Endodermal cell (in vitro differentiated cells): ENCODE data around the gene RFXANK. TPM values are rescaled to one million over a fixed set of nuclear protein-coding genes. Genes with fewer than 3 reads are reported as not detected.

Source experiments
- DNase-seq: peaks from one replicate; pipeline ENCODE4 v3.0.0-alpha.2; 2017
- H3K27ac ChIP-seq: 2 replicates; pipeline ENCODE4 v1.5.1; 2013; ENCODE audit warnings: mild to moderate bottlenecking, low read depth, low read length, moderate library complexity
- H3K27me3 ChIP-seq: 2 replicates; pipeline ENCODE4 v1.6.1; 2013; ENCODE audit warnings: mild to moderate bottlenecking, low read length, moderate library complexity; ENCODE audit not compliant: insufficient read depth, control insufficient read depth, poor library complexity, severe bottlenecking
- H3K36me3 ChIP-seq: 2 replicates; pipeline ENCODE4 v1.7.0; 2013; ENCODE audit warnings: mild to moderate bottlenecking, low read length, moderate library complexity; ENCODE audit not compliant: control insufficient read depth, insufficient read depth
- H3K4me1 ChIP-seq: one replicate; pipeline ENCODE4 v1.7.0; 2013; ENCODE audit warnings: low read length; ENCODE audit not compliant: control insufficient read depth, insufficient read depth
- H3K4me3 ChIP-seq: 2 replicates; pipeline ENCODE4 v1.5.1; 2013; ENCODE audit warnings: mild to moderate bottlenecking, low read length, moderate library complexity
- H3K9ac ChIP-seq: 2 replicates; pipeline ENCODE4 v1.6.1; 2013; ENCODE audit warnings: mild to moderate bottlenecking, low read length, moderate library complexity; ENCODE audit not compliant: poor library complexity, severe bottlenecking; ENCODE audit errors: extremely low read depth
- H3K9me3 ChIP-seq: 2 replicates; pipeline ENCODE4 v1.6.1; 2013; ENCODE audit warnings: mild to moderate bottlenecking, low read length, moderate library complexity; ENCODE audit not compliant: control insufficient read depth
- H3K27ac Mint-ChIP-seq: 2 replicates; pipeline ENCODE4 v1.8.0; 2020; ENCODE audit warnings: mixed read lengths
- H3K27me3 Mint-ChIP-seq: 2 replicates; pipeline ENCODE4 v1.8.0; 2021; ENCODE audit warnings: mild to moderate bottlenecking, mixed read lengths; ENCODE audit not compliant: insufficient read depth
- H3K36me3 Mint-ChIP-seq: 2 replicates; pipeline ENCODE4 v1.8.0; 2020; ENCODE audit warnings: low read depth, mixed read lengths
- H3K4me1 Mint-ChIP-seq: 2 replicates; pipeline ENCODE4 v1.8.0; 2020; ENCODE audit warnings: mixed read lengths
- H3K4me3 Mint-ChIP-seq: 2 replicates; pipeline ENCODE4 v1.8.0; 2020; ENCODE audit warnings: mild to moderate bottlenecking, moderate library complexity, mixed read lengths
- H3K9me3 Mint-ChIP-seq: 2 replicates; pipeline ENCODE4 v1.8.0; 2020; ENCODE audit warnings: mild to moderate bottlenecking, mixed read lengths
- CTCF ChIP-seq: fragments of 200-600 bp; sonication (generic); conservative IDR thresholded peaks from 2 replicates; pipeline ENCODE4 v1.5.0; 2021; ENCODE audit warnings: antibody characterized with exemption, mild to moderate bottlenecking
- WGBS, 2 experiments: methylation state at CpG; one replicate each; pipeline versions ENCODE4 v1.1.5 to v1.1.7; 2013; ENCODE audit warnings: missing lambda C conversion rate in 2 of 2, mixed read lengths in 1 of 2; ENCODE audit not compliant: insufficient coverage in 1 of 2, insufficient read length in 1 of 2; 5-methylcytosine and 5-hydroxymethylcytosine counted together
- total RNA-seq, 2 donors: library from RNA; stranded (reverse); fragmentation: NEBNext Ultra II Directional in 1 of 2; extraction: Animal tissue kit (Norgen Biotek cat#: 25700) in 1 of 2; gene quantifications; 2 replicates in 1 of 2; 3 replicates in 1 of 2; pipeline ENCODE4 v1.2.1, GENCODE V29; 2021

The RFXANK gene
- total RNA-seq, 2 donors from 2014 or later = 117 to 122 TPM

DNA sequence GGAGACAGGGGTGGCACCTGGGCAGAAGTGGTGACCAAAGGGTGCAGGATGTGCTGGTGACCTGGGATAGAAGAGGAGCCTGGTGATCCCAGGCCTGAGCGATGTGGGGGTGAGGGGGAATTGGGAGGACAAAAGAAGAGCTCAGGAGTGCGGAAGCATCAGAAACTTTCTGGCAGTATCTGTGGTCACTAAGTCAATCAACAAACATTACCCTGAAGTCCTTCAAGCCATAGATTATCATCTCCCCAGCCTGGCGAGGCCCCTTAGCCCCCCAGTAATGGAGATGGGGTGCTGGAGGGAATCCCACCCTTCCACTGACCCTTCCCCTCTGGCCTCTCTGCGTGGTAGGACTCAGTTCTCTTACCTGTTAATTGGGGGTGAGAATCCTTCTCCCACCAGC, 32.5 kb upstream of the RFXANK start:
- Histone ChIP-seq H3K4me1 (no peaks in the 10 kb centered on the region), H3K27me3 (no peaks in the 10 kb centered on the region), H3K4me3 (no peak overlapping the region), H3K9me3 (no peaks in the 10 kb centered on the region), H3K9ac (no peak overlapping the region), H3K27ac (no peak overlapping the region), H3K36me3 (no peaks in the 10 kb centered on the region)
- no peak overlapping the region for H3K4me3 Mint-ChIP-seq
- no peak for DNase-seq
- peaks cover 6% of the 10 kb centered on the region for H3K9me3 Mint-ChIP-seq
- H3K27me3 Mint-ChIP-seq = peaks cover 20% of the 10 kb centered on the region
- no peaks in the 10 kb centered on the region for H3K4me1 Mint-ChIP-seq
- 100% methylated on average over 1 of the region's 4 CpGs; no CpG with 5 or more reads in 1 of the 2 experiments for WGBS, 2 experiments
- H3K27ac Mint-ChIP-seq = no peak overlapping the region
- TF ChIP-seq CTCF = no peak
- H3K36me3 Mint-ChIP-seq = peaks cover 10% of the 10 kb centered on the region

DNA sequence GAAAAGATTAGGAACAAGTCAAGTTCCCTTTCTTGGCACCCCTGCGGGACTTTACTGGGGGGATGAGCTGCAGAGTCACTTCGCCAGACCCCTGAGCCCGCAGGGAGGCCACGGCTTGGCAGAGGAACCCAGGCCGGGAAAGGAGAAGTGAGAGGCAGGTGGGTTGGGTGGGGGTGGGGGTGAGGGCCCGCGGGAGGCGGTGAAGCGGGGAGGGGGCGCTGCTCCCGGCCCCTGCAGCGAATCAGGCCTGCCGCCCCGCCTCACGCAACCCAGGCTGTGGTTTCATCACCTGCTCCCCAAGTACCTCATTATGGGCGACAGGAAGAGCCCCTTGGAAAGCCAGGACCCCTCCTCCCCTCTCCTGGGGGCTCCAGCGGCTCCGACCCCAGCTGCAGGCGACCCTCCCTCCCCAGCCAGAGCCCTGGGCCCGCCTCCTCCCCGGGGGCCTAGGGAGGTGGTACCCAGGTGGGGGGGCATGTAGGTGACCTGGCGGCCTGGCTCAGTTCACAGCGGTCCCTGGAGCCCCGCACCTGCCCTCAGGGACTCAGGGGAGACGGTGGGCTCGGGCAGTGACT, 31.5 kb upstream of the RFXANK start:
- WGBS, 2 experiments = 83 to 100% methylated on average over 1 to 22 of the region's 26 CpGs
- Histone ChIP-seq H3K4me1 (no peaks in the 10 kb centered on the region), H3K27ac (no peak overlapping the region), H3K9ac (no peak overlapping the region), H3K36me3 (no peaks in the 10 kb centered on the region), H3K27me3 (no peaks in the 10 kb centered on the region), H3K9me3 (no peaks in the 10 kb centered on the region), H3K4me3 (no peak overlapping the region)
- Mint-ChIP-seq H3K27me3 (peaks cover 18% of the 10 kb centered on the region), H3K36me3 (peaks cover 8% of the 10 kb centered on the region), H3K4me3 (no peak overlapping the region), H3K9me3 (peaks cover 5% of the 10 kb centered on the region), H3K4me1 (no peaks in the 10 kb centered on the region), H3K27ac (no peak overlapping the region)
- no peak for TF ChIP-seq CTCF
- DNase-seq = no peak

- Mint-ChIP-seq H3K4me1 (no peaks in the 10 kb centered on the region), H3K27ac (no peak overlapping the region), H3K27me3 (peaks cover 15% of the 10 kb centered on the region), H3K36me3 (peaks cover 3% of the 10 kb centered on the region), H3K4me3 (no peak overlapping the region), H3K9me3 (no peaks in the 10 kb centered on the region)
- H3K27me3 ChIP-seq = no peaks in the 10 kb centered on the region
- H3K36me3 ChIP-seq = no peaks in the 10 kb centered on the region
- no peaks in the 10 kb centered on the region for H3K9me3 ChIP-seq
- no peak overlapping the region for H3K4me3 ChIP-seq
- H3K27ac ChIP-seq = no peak overlapping the region
- no peak overlapping the region for H3K9ac ChIP-seq
- no peak for TF ChIP-seq CTCF
- WGBS, 2 experiments = 86 to 94% methylated on average over 4 to 7 of the region's 7 CpGs
- H3K4me1 ChIP-seq = no peaks in the 10 kb centered on the region
- DNase-seq = no peak
Measured at GRCh38 chr19:19162495-19162894, 29.6 kb upstream of the RFXANK start.
